Heart left ventricle (tissue), 13 donors: ENCODE results near the gene GART.

Source experiments
- POLR2A ChIP-seq, 2 donors: fragments of 450-650 bp; IDR thresholded peaks; one replicate each; pipeline ENCODE4 v1.6.1; 2017; ENCODE audit warnings: antibody characterized with exemption in 2 of 2, mild to moderate bottlenecking in 2 of 2, moderate library complexity in 2 of 2
- TF ChIP-seq, protein P1 (sequence below), 12 donors: fragments of 200-600 bp; sonication (generic) in 4 of 12; IDR thresholded peaks; one replicate each; pipeline versions ENCODE4 v1.5.0 to v1.8.0; 2018 to 2022; ENCODE audit warnings: antibody characterized with exemption in 12 of 12, mild to moderate bottlenecking in 5 of 12
- donor health status: ischemic (EF 13 %, LVEDD 7.1; RV severe dilation, severe dysfunction).
- donor health status: DM: no; HTN: yes; CAD: no.
- donor health status: DM: no; HTN: no; CAD: no.
- donor health status: ischemic (EF 25% LVEDD 6.9; RV normal size, moderate dysfunction).
- donor health status: ischemic (EF 25% LVEDD 5.7; RV mildly dilated, moderate dysfunction).
- donor health status: ischemic (EF 35%, LVEDD 5.7; RV mildly dilated, moderate dysfunction).
- donor health status: nonischemic (EF 11% LVEDD 7.7; RV severe dilation, severe dysfunction).
- donor health status: DM: yes; HTN: yes; CAD: no.
- donor health status: PGD.
- donor health status: ischemic (EF 29% LVEDD 5.4; RV normal size, mild dysfunction).
- donor health status: nonischemic (EF 23%, LVEDD 6.1; RV moderate dilation, normal function).

DNA sequence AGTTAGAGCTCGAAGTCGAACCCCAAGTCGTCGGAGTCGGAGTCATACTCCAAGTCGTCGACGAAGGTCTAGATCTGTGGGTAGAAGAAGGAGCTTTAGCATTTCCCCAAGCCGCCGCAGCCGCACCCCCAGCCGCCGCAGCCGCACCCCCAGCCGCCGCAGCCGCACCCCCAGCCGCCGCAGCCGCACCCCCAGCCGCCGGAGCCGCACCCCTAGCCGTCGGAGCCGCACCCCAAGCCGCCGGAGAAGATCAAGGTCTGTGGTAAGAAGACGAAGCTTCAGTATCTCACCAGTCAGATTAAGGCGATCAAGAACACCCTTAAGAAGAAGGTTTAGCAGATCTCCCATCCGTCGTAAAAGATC, 13.0 kb upstream of the GART start:
- TF ChIP-seq, protein P1, sequence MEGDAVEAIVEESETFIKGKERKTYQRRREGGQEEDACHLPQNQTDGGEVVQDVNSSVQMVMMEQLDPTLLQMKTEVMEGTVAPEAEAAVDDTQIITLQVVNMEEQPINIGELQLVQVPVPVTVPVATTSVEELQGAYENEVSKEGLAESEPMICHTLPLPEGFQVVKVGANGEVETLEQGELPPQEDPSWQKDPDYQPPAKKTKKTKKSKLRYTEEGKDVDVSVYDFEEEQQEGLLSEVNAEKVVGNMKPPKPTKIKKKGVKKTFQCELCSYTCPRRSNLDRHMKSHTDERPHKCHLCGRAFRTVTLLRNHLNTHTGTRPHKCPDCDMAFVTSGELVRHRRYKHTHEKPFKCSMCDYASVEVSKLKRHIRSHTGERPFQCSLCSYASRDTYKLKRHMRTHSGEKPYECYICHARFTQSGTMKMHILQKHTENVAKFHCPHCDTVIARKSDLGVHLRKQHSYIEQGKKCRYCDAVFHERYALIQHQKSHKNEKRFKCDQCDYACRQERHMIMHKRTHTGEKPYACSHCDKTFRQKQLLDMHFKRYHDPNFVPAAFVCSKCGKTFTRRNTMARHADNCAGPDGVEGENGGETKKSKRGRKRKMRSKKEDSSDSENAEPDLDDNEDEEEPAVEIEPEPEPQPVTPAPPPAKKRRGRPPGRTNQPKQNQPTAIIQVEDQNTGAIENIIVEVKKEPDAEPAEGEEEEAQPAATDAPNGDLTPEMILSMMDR (IDR thresholded peaks at IDR 0.05) = no peak
- no peak for TF ChIP-seq POLR2A (IDR thresholded peaks at IDR 0.05)
